Myocyte (in vitro differentiated cells): ENCODE data around the gene GPR139. TPM values are rescaled to one million over a fixed set of nuclear protein-coding genes. Genes with fewer than 3 reads are reported as not detected.

Experiments
- DNase-seq: peaks from one replicate; pipeline ENCODE4 v3.0.0-alpha.2; 2012; ENCODE audit warnings: low read depth
- total RNA-seq: library from RNA; depleted of rRNA; stranded (reverse); fragments of >200 nt; gene quantifications from 2 replicates; pipeline ENCODE4 v1.2.3, GENCODE V29; 2014

The GPR139 gene
- total RNA-seq, 1 donor from 2014 or later, result not detected

DNA sequence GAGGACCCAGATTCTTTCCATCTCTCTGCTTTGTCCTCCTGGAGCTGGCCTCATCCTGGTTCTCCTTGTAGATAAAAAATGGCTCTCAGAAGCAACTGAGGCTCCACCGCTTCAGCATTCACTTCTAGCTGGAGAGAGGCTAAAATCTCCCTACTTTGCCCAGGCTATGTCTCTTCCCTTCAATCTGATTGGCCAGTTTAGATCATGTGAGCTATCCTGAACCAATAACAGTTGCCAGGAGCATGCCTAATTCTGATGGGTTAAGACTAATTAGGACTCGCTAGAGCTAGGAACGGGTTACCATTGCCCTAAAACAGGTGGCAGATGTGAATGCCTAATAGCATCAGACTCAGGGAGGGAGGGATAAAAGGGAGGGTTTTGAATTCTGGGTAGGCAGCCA lies 89.6 kb downstream of the GPR139 start:
- DNase-seq, result no peak

Other genes with a start within 250 kb of the GPR139 start
- gene GPRC5B, start 189.0 kb downstream of the GPR139 start, total RNA-seq, result 26.5 and 52.9 TPM in 2 replicates